RWPE2 (cell line): Measurements from ENCODE around the gene PPP2CA.
A peak's percentile ranks its signal among the peaks of the same experiment; 100 is the strongest.
"Not testable (repeated sequence)": the region's sequence is repeated elsewhere in the genome, so short reads cannot be mapped to it uniquely, and the experiment has no call there.

Experiments used
- ATAC-seq: fragments of 200-7000 bp; cut with Tn5 transposase; 3 replicates; pipeline ENCODE4 v1.9.1; 2021; ENCODE audit warnings: low read depth
- DNase-seq: peaks from one replicate; pipeline ENCODE4 v3.0.0-alpha.2; 2020; ENCODE audit warnings: low spot score
- H3K27ac ChIP-seq: fragments of 450-650 bp; 2 replicates; pipeline ENCODE4 v1.5.1; 2017; ENCODE audit warnings: mild to moderate bottlenecking; ENCODE audit not compliant: poor library complexity, severe bottlenecking
- H3K27me3 ChIP-seq: fragments of 250-450 bp; sonication (Bioruptor Pico); 2 replicates; pipeline ENCODE4 v1.5.1; 2021; ENCODE audit warnings: mild to moderate bottlenecking, moderate library complexity; ENCODE audit not compliant: insufficient read depth, poor library complexity, severe bottlenecking
- H3K36me3 ChIP-seq: fragments of 250-450 bp; sonication (Bioruptor Pico); 2 replicates; pipeline ENCODE4 v1.5.1; 2020; ENCODE audit warnings: low read depth, mild to moderate bottlenecking, moderate library complexity
- H3K4me1 ChIP-seq: fragments of 250-450 bp; sonication (Bioruptor Pico); 2 replicates; pipeline ENCODE4 v1.5.1; 2021; ENCODE audit warnings: mild to moderate bottlenecking, moderate library complexity; ENCODE audit not compliant: insufficient read depth, poor library complexity, severe bottlenecking
- H3K4me3 ChIP-seq: fragments of 250-450 bp; sonication (Bioruptor Pico); 2 replicates; pipeline ENCODE4 v1.5.1; 2021; ENCODE audit warnings: mild to moderate bottlenecking, moderate library complexity; ENCODE audit not compliant: severe bottlenecking
- H3K9me3 ChIP-seq: fragments of 250-450 bp; sonication (Bioruptor Pico); 2 replicates; pipeline ENCODE4 v1.5.1; 2021; ENCODE audit warnings: mild to moderate bottlenecking, moderate library complexity; ENCODE audit not compliant: severe bottlenecking
- CTCF ChIP-seq: fragments of 450-650 bp; IDR thresholded peaks from one replicate; pipeline ENCODE4 v1.5.1; 2017; ENCODE audit warnings: mild to moderate bottlenecking, moderate library complexity; ENCODE audit not compliant: poor library complexity, severe bottlenecking

The PPP2CA gene

GRCh38 chr5:134153657-134154056 is 72.2 kb downstream of the PPP2CA start:
- ATAC-seq (peak; percentile 51; the same call in 1 of the 3 replicates), DNase-seq (no peak)
- no peak for TF ChIP-seq CTCF
- Histone ChIP-seq H3K27ac (no peak overlapping the region), H3K27me3 (no peaks in the 10 kb centered on the region), H3K4me3 (no peak overlapping the region), H3K9me3 (no peaks in the 10 kb centered on the region), H3K4me1 (peaks cover 4% of the 10 kb centered on the region), H3K36me3 (peaks cover 96% of the 10 kb centered on the region)

GRCh38 chr5:134153241-134153640 is 72.6 kb downstream of the PPP2CA start:
- ATAC-seq (no peak), DNase-seq (no peak)
- H3K4me3 ChIP-seq = no peak overlapping the region
- H3K36me3 ChIP-seq = peaks cover 96% of the 10 kb centered on the region
- H3K27ac ChIP-seq = no peak overlapping the region
- no peak for TF ChIP-seq CTCF
- H3K4me1 ChIP-seq = peaks cover 4% of the 10 kb centered on the region
- H3K9me3 ChIP-seq = no peaks in the 10 kb centered on the region
- H3K27me3 ChIP-seq = no peaks in the 10 kb centered on the region

- ATAC-seq, H3K27ac ChIP-seq, H3K27me3 ChIP-seq, H3K4me3 ChIP-seq, DNase-seq, H3K4me1 ChIP-seq, H3K9me3 ChIP-seq: not testable (repeated sequence)
- peaks cover 90% of the 10 kb centered on the region for H3K36me3 ChIP-seq
Measured at GRCh38 chr5:134152173-134152832, 73.6 kb downstream of the PPP2CA start.

GRCh38 chr5:134151723-134152122 is 74.2 kb downstream of the PPP2CA start:
- Histone ChIP-seq H3K36me3 (peaks cover 88% of the 10 kb centered on the region), H3K4me3 (no peak overlapping the region), H3K27ac (no peak overlapping the region), H3K27me3 (no peaks in the 10 kb centered on the region), H3K4me1 (peaks cover 4% of the 10 kb centered on the region), H3K9me3 (no peaks in the 10 kb centered on the region)
- ATAC-seq (no peak), DNase-seq (no peak)
- TF ChIP-seq CTCF = no peak

- Histone ChIP-seq H3K36me3 (peaks cover 84% of the 10 kb centered on the region), H3K4me1 (peaks cover 4% of the 10 kb centered on the region), H3K9me3 (no peaks in the 10 kb centered on the region), H3K4me3 (no peak overlapping the region), H3K27me3 (no peaks in the 10 kb centered on the region), H3K27ac (peak overlapping the region; percentile 34)
- ATAC-seq = peak; percentile 47
- DNase-seq = no peak
- TF ChIP-seq CTCF = no peak
Measured at GRCh38 chr5:134149571-134150303, 76.1 kb downstream of the PPP2CA start.
